HG02642 (cell line): ENCODE data around the gene ETFBKMT.
"Not testable (repeated sequence)": the region's sequence is repeated elsewhere in the genome, so short reads cannot be mapped to it uniquely, and the experiment has no call there.

Source experiments
- ATAC-seq: cut with Tn5 transposase; IDR thresholded peaks from one replicate; pipeline ENCODE4 v1.9.1; 2021; ENCODE audit warnings: mild to moderate bottlenecking; ENCODE audit not compliant: unreplicated experiment, poor library complexity

ETFBKMT gene

DNA sequence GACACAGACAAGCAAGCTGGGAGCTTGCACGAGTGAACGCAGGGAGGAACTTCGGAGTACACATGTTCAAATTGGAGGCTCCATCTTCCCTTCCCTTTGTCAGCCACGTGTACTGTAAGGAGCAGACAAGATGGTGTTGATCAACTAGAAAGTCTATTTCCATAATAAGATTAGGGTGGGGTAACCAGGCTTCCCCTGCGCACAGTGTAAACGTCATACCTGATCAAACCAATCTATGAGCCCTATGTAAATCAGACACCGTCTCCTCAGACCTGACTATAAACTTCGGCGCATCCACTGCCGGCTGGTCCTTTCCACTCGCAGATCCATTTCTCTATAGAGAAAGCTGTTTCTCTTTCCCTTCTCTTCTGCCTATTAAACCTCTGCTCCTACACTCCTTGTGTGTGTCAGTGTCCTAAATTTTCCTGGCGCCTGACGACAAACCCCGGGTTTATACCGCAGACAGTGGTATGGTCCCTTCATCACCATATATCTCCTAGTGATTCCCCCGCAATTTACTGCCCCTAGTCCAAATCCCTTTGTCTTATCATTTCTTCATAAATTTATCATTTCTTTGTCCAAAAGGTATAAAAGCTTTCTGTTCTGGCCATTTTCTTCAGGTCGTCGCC, 7.5 kb upstream of the ETFBKMT start:
- ATAC-seq, result no peak

DNA sequence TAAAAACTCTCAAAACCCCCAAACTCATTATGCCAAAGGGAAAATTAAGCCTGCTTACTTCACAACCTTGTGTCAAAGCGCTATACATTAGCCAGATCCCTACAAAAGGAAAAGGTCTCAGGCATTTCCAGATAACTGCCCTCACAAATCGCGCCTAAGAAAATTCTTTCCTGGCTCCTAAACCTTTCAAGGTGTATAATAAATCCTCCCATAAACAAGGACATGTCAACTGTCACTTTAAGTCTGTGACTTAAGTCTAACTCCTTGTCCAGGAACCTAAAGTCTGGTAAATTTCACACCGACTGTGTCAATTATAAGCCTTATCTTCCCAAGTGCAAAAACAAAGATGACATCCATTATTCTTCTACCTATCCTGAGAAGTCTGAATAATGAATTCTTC, 4.3 kb upstream of the ETFBKMT start:
- ATAC-seq, result no peak

DNA sequence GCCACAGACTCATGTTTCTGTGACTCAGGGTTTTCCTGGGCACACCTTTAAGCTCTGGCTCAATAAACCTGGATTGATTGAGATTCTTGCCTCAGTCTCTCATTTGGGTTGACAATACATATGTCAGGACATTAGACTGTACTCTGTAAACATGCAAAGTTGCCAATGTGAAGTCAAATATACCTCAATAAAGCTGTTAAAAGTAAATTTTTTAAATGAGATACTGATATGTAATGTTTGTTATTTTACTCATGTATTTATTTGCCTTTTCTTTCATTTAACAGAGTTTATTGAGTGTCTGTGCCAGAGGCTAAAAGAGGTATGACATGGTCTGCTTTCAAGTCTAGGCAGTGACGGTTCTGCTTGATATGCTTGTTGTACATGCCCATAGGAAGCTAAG, 3.7 kb upstream of the ETFBKMT start:
- no peak for ATAC-seq

DNA sequence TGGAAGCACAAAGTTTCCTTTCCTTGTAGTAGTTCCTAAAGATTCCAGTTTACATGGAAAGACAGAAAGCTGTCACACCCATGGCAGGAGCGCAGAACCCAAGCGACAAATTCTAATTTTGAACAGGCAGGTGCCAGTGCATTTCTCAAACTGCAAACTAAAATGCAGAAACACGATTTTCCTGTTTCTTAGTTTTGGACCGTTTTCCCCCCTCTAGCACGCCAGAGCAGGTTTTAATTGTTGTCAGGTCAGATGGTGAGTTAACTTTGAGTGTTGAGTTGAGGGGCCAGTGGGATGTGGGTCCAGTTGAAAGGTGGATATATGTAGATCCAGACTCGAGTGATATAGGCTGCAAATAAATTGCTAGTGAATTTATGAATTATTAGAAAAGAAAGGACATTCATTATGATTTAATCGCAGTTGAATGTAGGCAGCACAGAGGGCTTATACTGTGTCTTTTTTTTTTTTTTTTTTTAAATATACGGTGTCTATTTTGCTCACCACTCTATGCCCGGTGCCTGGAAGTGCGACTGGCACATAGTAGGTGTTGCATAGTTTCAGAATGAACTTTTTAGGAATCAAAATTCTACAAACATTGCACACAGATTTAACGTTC, 909 bp upstream of the ETFBKMT start:
- ATAC-seq, result peak; percentile 2

DNA sequence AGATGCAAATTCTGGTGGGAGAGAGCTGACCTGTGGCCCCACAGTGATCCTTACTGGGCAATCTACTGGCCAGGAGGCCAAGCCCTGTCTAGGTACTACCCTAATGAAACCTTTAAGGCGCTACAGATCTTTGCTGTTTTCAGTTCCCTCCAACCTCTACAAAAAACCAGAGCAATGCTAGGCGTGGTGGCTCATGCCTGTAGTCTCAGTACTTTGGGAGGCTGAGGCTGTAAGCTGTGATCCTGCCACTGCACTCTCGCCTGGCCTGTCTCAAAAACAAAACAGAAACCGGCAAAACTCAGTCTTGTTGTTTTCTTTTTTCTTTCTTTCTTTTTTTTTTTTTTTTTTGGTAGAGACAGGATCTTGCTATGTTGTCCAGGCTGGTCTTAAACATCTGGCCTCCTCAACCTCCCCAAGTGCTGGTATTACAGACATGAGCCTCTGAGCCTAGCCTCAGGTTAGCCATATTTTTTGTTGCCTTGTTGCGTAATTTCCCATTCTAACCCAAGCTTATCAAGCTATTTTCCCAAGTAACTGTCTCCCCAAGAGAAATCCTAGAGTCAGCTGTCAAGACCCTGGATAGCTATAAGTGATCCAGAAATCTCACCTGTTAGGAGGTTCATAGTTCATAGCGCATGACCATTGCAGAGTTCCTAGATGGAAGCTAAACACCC, 2.8 kb downstream of the ETFBKMT start:
- ATAC-seq, result no peak

DNA sequence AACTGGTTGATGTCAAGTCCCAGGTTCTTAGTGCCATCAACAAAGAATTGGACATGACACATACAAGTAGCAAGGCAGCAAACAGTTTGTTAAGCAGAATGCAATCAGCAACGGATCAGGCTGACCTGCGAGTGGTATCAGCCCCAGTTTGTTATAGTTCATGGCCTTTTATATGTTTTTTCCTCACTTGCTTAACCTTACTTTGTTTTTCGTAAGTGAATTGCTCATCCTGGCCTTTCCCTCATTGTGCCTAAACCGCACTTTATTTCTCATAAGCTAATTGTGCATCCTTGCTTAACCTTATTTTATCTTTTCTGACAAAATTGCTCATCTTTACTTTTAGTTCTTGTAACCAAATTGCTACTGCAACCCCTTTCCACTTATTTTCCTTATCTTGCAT, 4.1 kb downstream of the ETFBKMT start:
- ATAC-seq, result no peak

- ATAC-seq, result no peak
Observed at GRCh38 chr12:31664038-31664437, 4.5 kb downstream of the ETFBKMT start.

DNA sequence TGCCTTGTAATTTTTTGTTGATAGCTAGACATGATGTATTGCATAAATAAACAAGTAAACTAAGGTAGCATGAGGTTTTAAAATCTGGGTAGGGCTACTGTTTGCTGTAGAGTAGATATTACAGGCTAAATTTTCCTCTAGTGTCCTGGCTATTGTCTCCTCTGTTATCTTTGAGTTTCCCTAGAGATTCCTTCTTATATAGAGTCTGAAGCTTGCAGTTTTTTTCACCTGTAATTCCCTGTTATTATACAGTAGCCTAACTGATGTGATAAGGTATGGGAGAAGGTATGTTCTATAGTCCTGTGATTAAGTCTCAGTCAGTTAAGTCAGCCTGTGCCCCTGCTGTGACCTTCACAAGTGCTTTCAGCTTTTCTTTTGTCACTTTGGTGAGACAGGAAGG, 9.5 kb downstream of the ETFBKMT start:
- ATAC-seq, result no peak

DNA sequence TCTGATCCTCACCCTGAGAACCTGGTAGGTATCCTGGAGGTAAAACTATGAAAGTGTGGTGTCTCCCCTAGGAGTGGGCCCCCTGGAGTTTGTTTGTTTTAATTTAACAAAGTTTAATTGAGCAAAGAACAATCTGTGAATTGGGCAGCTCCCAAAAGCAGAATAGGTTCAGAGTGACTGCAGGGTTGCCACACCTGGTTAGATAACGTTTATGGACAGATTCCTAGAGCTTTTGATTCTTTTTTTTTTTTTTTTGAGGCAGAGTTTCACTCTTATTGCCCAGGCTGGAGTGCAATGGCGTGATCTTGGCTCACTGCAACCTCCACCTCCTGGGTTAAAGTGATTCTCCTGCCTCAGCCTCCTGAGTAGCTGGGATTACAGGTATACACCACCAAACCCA, 10.1 kb downstream of the ETFBKMT start:
- ATAC-seq, result not testable (repeated sequence)

- no peak for ATAC-seq
Observed at GRCh38 chr12:31672521-31672920, 13.0 kb downstream of the ETFBKMT start.

GRCh38 chr12:31682136-31682962, 22.9 kb downstream of the ETFBKMT start:
- peak; percentile 86 for ATAC-seq

GRCh38 chr12:31685801-31686200, 26.3 kb downstream of the ETFBKMT start:
- no peak for ATAC-seq

- ATAC-seq, result peak; percentile 78
Observed at GRCh38 chr12:31687101-31687527, 27.6 kb downstream of the ETFBKMT start.

DNA sequence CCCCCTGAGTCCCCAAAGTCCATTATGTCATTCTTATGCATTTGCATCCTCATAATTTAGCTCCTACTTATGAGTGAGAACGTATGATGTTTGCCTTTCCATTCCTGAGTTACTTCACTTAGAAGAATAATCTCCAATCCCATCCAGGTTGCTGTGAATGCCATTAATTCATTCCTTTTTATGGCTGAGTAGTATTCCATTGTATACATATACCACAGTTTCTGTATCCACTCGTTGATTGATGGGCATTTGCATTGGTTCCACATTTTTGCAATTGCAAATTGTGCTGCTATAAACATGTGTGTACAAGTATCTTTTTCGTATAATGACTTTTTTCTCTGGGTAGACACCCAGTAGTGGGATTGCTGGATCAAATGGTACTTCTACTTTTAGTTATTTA, 30.4 kb downstream of the ETFBKMT start:
- not testable (repeated sequence) for ATAC-seq

DNA sequence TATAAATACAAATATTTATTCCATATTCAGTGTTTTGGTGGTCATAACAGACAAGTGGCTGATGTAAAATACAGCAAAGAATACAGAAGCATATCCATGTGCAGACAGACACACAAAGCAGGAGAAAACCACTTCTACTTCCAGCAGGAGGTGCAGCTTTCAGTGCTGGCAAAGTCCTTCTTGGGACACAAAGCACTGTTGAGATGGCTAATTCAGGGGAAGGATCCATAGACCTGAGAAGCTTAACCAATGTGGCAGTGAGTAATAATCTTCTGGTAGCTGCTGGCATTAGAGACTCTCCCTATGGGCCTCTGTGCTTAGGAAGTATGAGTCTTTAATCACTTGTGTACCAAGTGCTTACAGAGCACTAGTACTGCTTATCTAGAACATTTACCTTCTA, 42.6 kb downstream of the ETFBKMT start:
- no peak for ATAC-seq

DNA sequence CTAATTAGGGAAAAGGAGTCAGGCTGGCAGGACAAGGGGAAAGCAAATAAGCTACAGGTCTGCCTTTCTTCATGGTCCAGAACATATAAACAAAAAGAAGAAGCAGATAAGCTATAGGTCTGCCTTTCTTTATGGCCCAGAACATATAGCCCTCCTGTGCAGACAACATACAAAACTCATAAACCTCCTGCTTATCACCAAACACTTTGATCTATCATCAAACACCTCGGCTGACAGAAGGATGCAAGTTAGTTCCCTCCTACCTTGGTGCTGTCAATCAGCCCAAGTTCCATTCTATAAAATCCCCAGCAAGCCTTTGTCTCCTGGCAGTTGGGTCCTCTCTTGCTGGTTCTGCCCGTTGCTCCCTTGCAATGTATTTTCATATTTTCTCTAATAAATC, 46.1 kb downstream of the ETFBKMT start:
- no peak for ATAC-seq

- ATAC-seq, result not testable (repeated sequence)
Observed at GRCh38 chr12:31708118-31708517, 48.6 kb downstream of the ETFBKMT start.

- no peak for ATAC-seq
Observed at GRCh38 chr12:31710021-31710818, 50.7 kb downstream of the ETFBKMT start.

DNA sequence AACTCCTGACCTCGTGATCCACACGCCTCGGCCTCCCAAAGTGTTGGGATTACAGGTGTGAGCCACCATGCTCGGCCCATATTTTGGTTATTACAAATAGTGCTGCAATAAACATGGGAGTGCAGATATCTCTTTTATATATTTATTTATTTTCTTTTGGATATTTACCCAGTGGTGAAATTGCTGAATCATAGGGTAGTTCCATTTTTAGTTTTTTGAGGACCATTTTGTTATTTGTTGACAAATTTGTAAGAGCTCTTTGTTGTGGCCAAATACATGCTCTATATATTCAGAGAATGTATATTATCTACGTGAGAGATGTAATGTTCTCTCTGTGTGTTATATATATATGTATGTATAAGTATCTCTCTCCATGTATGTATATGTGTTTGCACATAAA, 53.4 kb downstream of the ETFBKMT start:
- no peak for ATAC-seq
